ENCODE measurements around the gene LYPD8.

GRCh38 chr1:248775441-248775840 is 19.9 kb upstream of the LYPD8 start:
- TF ChIP-seq CTCF (conservative IDR thresholded peaks at IDR 0.05 in 1 of 2, IDR thresholded peaks at IDR 0.05 in 1 of 2; ENCODE audit: extremely low read depth in 1 of 2, insufficient read depth in 1 of 2, low read depth in 1 of 2, low read length in 2 of 2): no peak
- TF ChIP-seq EZH2 (IDR thresholded peaks at IDR 0.05; ENCODE audit: borderline replicate concordance, low read length): no peak

Measured in mammary epithelial cell (primary cell).